ENCODE measurements around the gene CD81. TPM values are rescaled to one million over a fixed set of nuclear protein-coding genes. Genes with fewer than 3 reads are reported as not detected.
A peak's percentile ranks its signal among the peaks of the same experiment; 100 is the strongest.

Gene CD81
- total RNA-seq, 6 donors from 2014 or later, result 398 to 1,053 (median 787) TPM

- no peak overlapping the region for H3K27ac ChIP-seq
- peaks cover 8 to 11% (median 10%) of the 10 kb centered on the region in 4 donors for H3K4me1 ChIP-seq
- WGBS, 2 donors, result 85 to 100% methylated on average over 7 to 14 of the region's 14 CpGs
- H3K27me3 ChIP-seq, result peaks cover 0 to 5% (median 0%) of the 10 kb centered on the region in 4 donors
- H3K9me3 ChIP-seq, result no peaks in the 10 kb centered on the region
- ATAC-seq (ENCODE audit: low FRiP score in 2 of 2) (no peak), DNase-seq (no peak)
- H3K4me3 ChIP-seq, result no peak overlapping the region
- peaks cover 14 to 30% (median 23%) of the 10 kb centered on the region in 4 donors for H3K36me3 ChIP-seq
- TF ChIP-seq CTCF (IDR thresholded peaks at IDR 0.05), result no peak
- no peak for TF ChIP-seq POLR2A (IDR thresholded peaks at IDR 0.05)
- TF ChIP-seq EP300 (IDR thresholded peaks at IDR 0.05), result no peak
- TF ChIP-seq POLR2AphosphoS5 (IDR thresholded peaks at IDR 0.05), result no peak
Observed at GRCh38 chr11:2406451-2406850, 29.3 kb downstream of the CD81 start.

- no peaks in the 10 kb centered on the region for H3K9me3 ChIP-seq
- H3K27me3 ChIP-seq, result peaks cover 0 to 5% (median 0%) of the 10 kb centered on the region in 4 donors
- DNase-seq (peak in 1 of 2 donors; percentile 84), ATAC-seq (ENCODE audit: low FRiP score in 2 of 2) (no peak)
- no peak for TF ChIP-seq EP300 (IDR thresholded peaks at IDR 0.05)
- no peak overlapping the region for H3K27ac ChIP-seq
- 82 to 86% methylated on average over 14 to 24 of the region's 24 CpGs for WGBS, 2 donors
- H3K4me3 ChIP-seq, result no peak overlapping the region
- H3K4me1 ChIP-seq, result peaks cover 3 to 6% (median 5%) of the 10 kb centered on the region in 4 donors
- H3K36me3 ChIP-seq, result peaks cover 14 to 28% (median 23%) of the 10 kb centered on the region in 4 donors
Observed at GRCh38 chr11:2406878-2407410, 29.8 kb downstream of the CD81 start.

- H3K4me1 ChIP-seq, result no peaks in the 10 kb centered on the region
- peaks cover 2 to 11% (median 7%) of the 10 kb centered on the region in 4 donors for H3K36me3 ChIP-seq
- WGBS, 2 donors, result 77 to 81% methylated on average over 10 to 11 of the region's 11 CpGs
- no peak for DNase-seq
- TF ChIP-seq POLR2A (IDR thresholded peaks at IDR 0.05) (no peak), CTCF (IDR thresholded peaks at IDR 0.05) (no peak), EP300 (IDR thresholded peaks at IDR 0.05) (no peak), POLR2AphosphoS5 (IDR thresholded peaks at IDR 0.05) (no peak)
- H3K27me3 ChIP-seq, result peaks cover 0 to 5% (median 0%) of the 10 kb centered on the region in 4 donors
- H3K27ac ChIP-seq, result no peak overlapping the region
- no peaks in the 10 kb centered on the region for H3K9me3 ChIP-seq
- no peak overlapping the region for H3K4me3 ChIP-seq
- ATAC-seq (ENCODE audit: low FRiP score in 2 of 2), result no peak
Observed at GRCh38 chr11:2408671-2409070, 31.6 kb downstream of the CD81 start.

GRCh38 chr11:2409126-2409525, 32.0 kb downstream of the CD81 start:
- DNase-seq (peak in 1 of 2 donors; percentile 58), ATAC-seq (ENCODE audit: low FRiP score in 2 of 2) (no peak)
- Histone ChIP-seq H3K36me3 (peaks cover 0 to 7% (median 3%) of the 10 kb centered on the region in 4 donors), H3K4me1 (no peaks in the 10 kb centered on the region), H3K27me3 (peaks cover 0 to 5% (median 0%) of the 10 kb centered on the region in 4 donors), H3K27ac (no peak overlapping the region), H3K4me3 (no peak overlapping the region), H3K9me3 (no peaks in the 10 kb centered on the region)
- 63 to 77% methylated on average over 9 to 14 of the region's 16 CpGs for WGBS, 2 donors
- TF ChIP-seq CTCF (IDR thresholded peaks at IDR 0.05) (no peak), POLR2A (IDR thresholded peaks at IDR 0.05) (no peak), POLR2AphosphoS5 (IDR thresholded peaks at IDR 0.05) (no peak), EP300 (IDR thresholded peaks at IDR 0.05) (no peak)

- no peaks in the 10 kb centered on the region for H3K9me3 ChIP-seq
- H3K27me3 ChIP-seq, result peaks cover 0 to 5% (median 0%) of the 10 kb centered on the region in 4 donors
- no peaks in the 10 kb centered on the region for H3K36me3 ChIP-seq
- no peak overlapping the region for H3K4me3 ChIP-seq
- TF ChIP-seq POLR2A (IDR thresholded peaks at IDR 0.05) (no peak), POLR2AphosphoS5 (IDR thresholded peaks at IDR 0.05) (no peak), CTCF (IDR thresholded peaks at IDR 0.05) (no peak), EP300 (IDR thresholded peaks at IDR 0.05) (no peak)
- 49 to 60% methylated on average over 32 to 33 of the region's 42 CpGs for WGBS, 2 donors
- ATAC-seq (ENCODE audit: low FRiP score in 2 of 2) (no peak), DNase-seq (peak in 1 of 2 donors; percentile 70)
- no peak overlapping the region for H3K27ac ChIP-seq
- H3K4me1 ChIP-seq, result no peaks in the 10 kb centered on the region
Observed at GRCh38 chr11:2409611-2410468, 32.7 kb downstream of the CD81 start.

Data from upper lobe of left lung (tissue), 6 donors.